Measurements from ENCODE around the gene PML.

The PML gene

DNA sequence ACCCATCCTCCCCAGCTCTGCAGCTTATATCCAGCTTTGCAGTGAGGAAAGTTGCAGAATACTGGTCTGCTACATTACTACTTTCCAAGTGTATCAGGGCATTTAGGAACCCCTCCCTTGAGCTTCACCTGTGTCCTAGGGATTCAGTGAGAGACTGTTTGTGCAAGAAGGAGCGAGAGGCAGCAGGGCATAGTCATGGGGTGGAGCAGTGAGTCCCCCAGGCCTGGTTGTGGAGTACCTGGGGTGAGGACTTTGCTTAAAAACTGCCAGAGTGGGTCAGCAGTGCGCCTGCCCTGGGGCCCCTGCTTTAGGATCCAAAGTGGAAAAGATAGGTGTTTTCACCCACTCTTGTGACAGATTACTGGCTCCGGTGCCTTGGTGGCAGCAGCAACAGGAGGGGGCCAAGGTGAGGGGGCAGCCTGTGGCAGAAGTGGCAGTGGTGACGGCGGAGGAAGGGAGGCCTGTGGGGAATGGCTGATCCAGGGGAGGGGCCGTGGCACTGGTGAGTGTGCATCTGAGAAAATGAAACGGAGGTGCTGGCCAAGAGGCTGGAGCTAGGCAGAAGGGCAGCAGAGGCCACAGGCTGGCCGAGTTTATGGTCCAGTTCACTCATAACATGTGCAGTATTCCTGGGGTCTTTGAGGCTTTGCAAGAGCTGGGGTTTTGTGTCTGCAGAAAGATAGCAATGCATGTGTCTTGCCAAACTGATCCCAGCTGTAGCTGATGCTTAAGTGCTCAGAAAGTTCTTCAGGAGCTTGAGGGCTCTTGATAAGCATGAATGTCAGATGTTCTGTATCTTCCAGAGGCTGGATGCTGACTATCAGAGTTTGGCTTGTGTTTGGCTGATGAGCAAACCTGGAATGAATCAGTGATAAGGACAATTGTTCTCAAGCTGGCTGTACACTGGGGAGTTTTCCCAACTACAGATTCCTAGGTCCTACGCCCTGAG lies 44.5 kb downstream of the PML start:
- H3K4me2 ChIP-seq (ENCODE audit: low read length) = no peak overlapping the region
- no peaks in the 10 kb centered on the region for H3K27me3 ChIP-seq (ENCODE audit: control insufficient read depth, insufficient read depth, low read length)
- H3K4me1 ChIP-seq (ENCODE audit: control insufficient read depth, insufficient read depth, low read length) = peaks cover 29% of the 10 kb centered on the region
- H3K9ac ChIP-seq (ENCODE audit: low read depth, low read length) = no peak overlapping the region
- H3K36me3 ChIP-seq (ENCODE audit: insufficient read depth, low read length) = peaks cover 29% of the 10 kb centered on the region
- no peak overlapping the region for H3K4me3 ChIP-seq (ENCODE audit: low read length)
- H3K9me3 ChIP-seq (replicated peaks; ENCODE audit: low read length) = no peaks in the 10 kb centered on the region

DNA sequence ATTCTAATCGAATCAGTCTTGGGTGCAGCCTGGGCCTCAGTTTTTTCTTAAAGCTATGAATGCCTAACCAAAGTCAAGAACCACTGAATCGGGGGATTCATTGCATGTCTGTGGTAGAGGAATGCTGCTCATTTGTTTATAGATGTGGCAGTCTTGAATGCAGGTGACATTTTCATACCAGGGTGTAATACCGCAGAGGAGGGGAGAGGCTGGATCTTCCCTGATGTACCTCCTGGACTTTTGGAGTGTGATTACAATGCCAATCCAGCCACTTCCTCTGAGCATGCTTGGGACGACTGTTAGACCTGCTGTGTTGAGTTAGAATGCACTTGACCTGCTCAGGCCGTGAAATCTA lies 45.1 kb downstream of the PML start:
- Histone ChIP-seq H3K27me3 (ENCODE audit: control insufficient read depth, insufficient read depth, low read length) (no peaks in the 10 kb centered on the region), H3K4me3 (ENCODE audit: low read length) (no peak overlapping the region), H3K4me2 (ENCODE audit: low read length) (no peak overlapping the region), H3K9me3 (replicated peaks; ENCODE audit: low read length) (no peaks in the 10 kb centered on the region), H3K9ac (ENCODE audit: low read depth, low read length) (no peak overlapping the region), H3K36me3 (ENCODE audit: insufficient read depth, low read length) (peaks cover 24% of the 10 kb centered on the region), H3K4me1 (ENCODE audit: control insufficient read depth, insufficient read depth, low read length) (peaks cover 29% of the 10 kb centered on the region)

DNA sequence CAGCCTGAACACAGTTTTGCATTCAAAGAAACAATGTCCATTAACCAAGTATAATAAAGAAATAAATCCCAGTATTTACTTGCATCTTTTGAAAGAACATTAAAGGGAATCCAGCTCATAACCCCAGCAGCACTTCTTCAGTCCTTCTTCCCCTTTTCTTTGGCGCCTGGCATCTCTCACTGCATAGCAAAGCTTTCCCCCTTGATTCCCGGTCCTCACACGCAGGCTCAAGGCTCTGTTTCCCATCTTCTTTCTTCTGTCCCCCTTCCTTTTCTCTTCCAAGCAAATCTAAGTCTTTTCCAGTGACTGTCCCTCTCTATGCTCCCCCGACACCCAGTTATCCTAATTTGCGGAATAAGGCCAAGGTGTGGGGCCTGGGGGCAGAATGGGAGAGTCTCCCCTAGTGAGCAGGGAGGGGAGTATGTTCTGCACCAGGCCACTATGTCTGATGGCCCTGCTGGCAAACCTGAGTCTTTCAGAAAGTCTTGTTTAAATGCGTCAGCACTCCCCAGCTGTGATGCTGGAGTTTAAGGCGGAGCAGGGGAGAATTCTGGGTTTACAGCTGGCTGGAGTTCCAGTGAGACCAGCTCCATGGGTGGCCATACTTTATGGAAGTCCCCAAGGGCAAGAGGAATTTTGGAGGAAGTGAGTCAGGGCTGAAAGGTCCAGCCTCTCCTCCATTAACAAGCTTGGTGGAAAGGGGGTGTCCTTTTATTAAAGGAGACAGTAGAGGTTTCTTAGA lies 45.8 kb downstream of the PML start:
- Histone ChIP-seq H3K9me3 (replicated peaks; ENCODE audit: low read length) (no peaks in the 10 kb centered on the region), H3K36me3 (ENCODE audit: insufficient read depth, low read length) (peaks cover 21% of the 10 kb centered on the region), H3K4me3 (ENCODE audit: low read length) (no peak overlapping the region), H3K4me1 (ENCODE audit: control insufficient read depth, insufficient read depth, low read length) (peaks cover 29% of the 10 kb centered on the region), H3K9ac (ENCODE audit: low read depth, low read length) (no peak overlapping the region), H3K27me3 (ENCODE audit: control insufficient read depth, insufficient read depth, low read length) (no peaks in the 10 kb centered on the region), H3K4me2 (ENCODE audit: low read length) (peak overlapping the region; percentile 13)

DNA sequence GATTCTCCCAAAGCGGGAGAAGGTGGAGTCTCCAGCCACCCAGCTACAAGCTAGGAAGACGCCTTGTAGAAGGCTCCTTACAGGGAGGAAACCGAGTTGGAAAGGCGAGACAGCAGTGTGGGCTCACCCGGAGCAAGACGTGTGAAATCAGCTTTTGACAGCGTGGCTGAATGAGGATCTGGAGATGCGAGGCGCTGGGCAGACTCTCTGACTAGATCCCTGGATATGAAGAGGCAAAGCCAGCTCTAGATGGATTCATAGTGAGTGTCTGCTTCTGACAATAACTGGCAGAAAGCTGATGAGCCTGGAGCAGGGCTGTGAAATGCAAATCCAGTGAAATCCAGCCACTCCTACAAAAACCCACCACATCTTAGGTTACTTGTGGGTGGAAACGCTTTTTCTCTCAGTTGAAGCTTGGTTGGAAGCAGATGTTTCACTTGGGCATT lies 46.8 kb downstream of the PML start:
- no peaks in the 10 kb centered on the region for H3K27me3 ChIP-seq (ENCODE audit: control insufficient read depth, insufficient read depth, low read length)
- H3K4me1 ChIP-seq (ENCODE audit: control insufficient read depth, insufficient read depth, low read length) = peaks cover 29% of the 10 kb centered on the region
- no peak overlapping the region for H3K4me3 ChIP-seq (ENCODE audit: low read length)
- no peaks in the 10 kb centered on the region for H3K9me3 ChIP-seq (replicated peaks; ENCODE audit: low read length)
- H3K36me3 ChIP-seq (ENCODE audit: insufficient read depth, low read length) = peaks cover 12% of the 10 kb centered on the region
- no peak overlapping the region for H3K4me2 ChIP-seq (ENCODE audit: low read length)
- H3K9ac ChIP-seq (ENCODE audit: low read depth, low read length) = peak overlapping the region; percentile 19

DNA sequence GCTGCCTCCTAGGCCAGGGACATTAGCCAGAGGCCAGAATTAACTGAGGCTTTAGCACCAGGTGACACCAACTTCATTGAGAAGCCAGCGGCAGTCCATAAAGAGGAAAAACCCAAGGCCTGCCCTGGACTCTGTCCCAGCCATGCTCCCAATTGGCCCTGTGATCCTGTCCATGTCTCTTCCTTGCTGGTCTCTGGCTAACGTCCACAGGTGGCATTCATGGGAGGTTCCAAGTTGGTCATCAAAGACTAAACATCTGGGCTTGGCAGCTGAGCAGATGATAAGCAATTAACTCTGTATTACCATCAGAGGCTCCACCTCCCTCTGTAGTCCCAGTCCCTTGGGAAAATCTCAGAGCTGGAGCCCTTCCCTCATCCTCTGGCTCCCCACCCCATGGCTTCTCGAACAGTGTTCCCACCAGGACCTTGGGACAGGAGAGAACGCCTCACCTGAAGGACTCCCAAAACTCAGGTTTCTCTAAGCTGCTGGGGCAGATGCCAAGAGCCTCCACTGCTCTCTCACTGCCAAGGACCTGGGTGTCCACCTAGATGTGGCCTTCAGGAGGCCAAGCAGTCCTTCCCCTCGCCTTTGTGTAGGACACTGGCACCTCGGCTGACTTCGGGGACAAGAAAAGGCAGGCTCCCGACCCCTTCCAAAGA lies 47.4 kb downstream of the PML start:
- Histone ChIP-seq H3K27me3 (ENCODE audit: control insufficient read depth, insufficient read depth, low read length) (no peaks in the 10 kb centered on the region), H3K9me3 (replicated peaks; ENCODE audit: low read length) (no peaks in the 10 kb centered on the region), H3K4me1 (ENCODE audit: control insufficient read depth, insufficient read depth, low read length) (peaks cover 29% of the 10 kb centered on the region), H3K4me3 (ENCODE audit: low read length) (no peak overlapping the region), H3K9ac (ENCODE audit: low read depth, low read length) (no peak overlapping the region), H3K4me2 (ENCODE audit: low read length) (no peak overlapping the region), H3K36me3 (ENCODE audit: insufficient read depth, low read length) (peaks cover 8% of the 10 kb centered on the region)

DNA sequence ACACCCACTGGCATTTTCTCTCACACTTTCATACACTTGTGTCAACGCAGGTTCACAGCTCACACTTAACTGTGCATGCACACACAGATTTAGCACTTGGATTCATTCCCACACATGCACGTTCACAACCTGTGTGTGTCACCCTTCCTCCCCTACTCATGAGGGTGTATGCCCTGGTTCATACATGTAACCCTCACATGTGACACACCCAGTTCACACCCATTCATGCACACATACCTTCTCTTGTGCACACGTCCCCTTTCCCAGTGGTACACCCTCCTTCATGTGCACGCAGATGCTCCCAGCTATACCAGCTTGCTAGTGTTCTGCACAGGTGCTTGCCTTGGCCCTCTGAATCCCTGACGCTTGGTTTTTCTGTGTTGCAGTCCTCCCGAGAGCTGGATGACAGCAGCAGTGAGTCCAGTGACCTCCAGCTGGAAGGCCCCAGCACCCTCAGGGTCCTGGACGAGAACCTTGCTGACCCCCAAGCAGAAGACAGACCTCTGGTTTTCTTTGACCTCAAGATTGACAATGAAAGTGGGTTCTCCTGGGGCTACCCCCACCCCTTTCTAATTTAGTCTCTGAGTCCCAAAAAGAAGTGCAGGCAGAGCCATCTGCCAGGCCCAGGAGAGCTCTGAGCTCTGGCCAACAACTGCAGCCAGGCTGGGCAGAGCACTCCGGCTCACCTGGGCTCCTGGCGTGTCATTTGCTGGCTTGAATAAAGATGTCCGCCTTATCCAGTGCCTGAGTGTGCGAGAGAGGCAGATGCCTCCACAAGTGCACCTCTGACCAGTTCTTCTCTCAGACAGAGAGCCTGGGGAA lies 48.3 kb downstream of the PML start:
- H3K4me2 ChIP-seq (ENCODE audit: low read length) = no peak overlapping the region
- H3K9ac ChIP-seq (ENCODE audit: low read depth, low read length) = no peak overlapping the region
- no peaks in the 10 kb centered on the region for H3K36me3 ChIP-seq (ENCODE audit: insufficient read depth, low read length)
- no peaks in the 10 kb centered on the region for H3K9me3 ChIP-seq (replicated peaks; ENCODE audit: low read length)
- no peaks in the 10 kb centered on the region for H3K27me3 ChIP-seq (ENCODE audit: control insufficient read depth, insufficient read depth, low read length)
- H3K4me3 ChIP-seq (ENCODE audit: low read length) = no peak overlapping the region
- peaks cover 29% of the 10 kb centered on the region for H3K4me1 ChIP-seq (ENCODE audit: control insufficient read depth, insufficient read depth, low read length)

DNA sequence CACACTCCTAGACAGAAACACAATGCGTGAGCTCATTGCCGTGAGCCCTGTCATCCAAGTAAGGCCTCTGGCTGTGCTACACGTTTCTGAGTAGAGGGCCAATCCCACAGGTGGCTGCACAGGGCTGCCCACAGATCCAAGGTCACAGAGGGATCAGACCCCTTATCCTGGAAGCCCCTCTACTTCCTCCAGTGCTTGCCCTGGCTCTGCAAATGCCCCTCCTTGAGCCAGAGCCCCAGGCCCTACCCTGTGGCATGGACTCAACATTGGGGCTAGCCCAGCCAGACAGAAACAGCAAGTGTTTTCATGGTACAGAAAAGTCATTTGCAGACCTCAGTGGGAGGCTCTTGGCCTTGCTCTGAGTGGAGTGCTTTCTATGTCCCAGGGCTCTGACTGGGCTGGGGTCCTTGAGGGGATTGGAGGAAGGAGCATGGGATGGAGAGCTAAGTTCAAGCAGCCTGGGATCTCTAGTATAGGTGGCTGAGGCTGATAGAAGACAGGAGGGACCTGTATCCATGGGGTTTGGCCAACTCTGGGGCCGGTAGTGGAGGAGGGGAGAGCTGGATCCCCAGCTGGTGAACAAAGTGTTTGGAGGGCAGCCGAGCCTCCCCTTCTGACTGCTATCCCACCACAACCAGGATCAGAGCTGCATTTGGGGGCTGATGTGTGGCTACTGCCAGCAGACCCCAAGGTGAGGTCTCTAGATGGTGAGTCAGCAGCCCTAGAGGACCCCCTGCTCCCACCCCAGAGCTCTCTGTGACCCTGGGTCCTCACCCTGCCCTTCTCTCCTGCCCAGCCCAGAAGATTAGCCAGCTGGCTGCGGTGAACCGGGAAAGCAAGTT lies 49.1 kb downstream of the PML start:
- no peaks in the 10 kb centered on the region for H3K36me3 ChIP-seq (ENCODE audit: insufficient read depth, low read length)
- no peaks in the 10 kb centered on the region for H3K27me3 ChIP-seq (ENCODE audit: control insufficient read depth, insufficient read depth, low read length)
- H3K9me3 ChIP-seq (replicated peaks; ENCODE audit: low read length) = no peaks in the 10 kb centered on the region
- no peak overlapping the region for H3K9ac ChIP-seq (ENCODE audit: low read depth, low read length)
- H3K4me3 ChIP-seq (ENCODE audit: low read length) = no peak overlapping the region
- peaks cover 32% of the 10 kb centered on the region for H3K4me1 ChIP-seq (ENCODE audit: control insufficient read depth, insufficient read depth, low read length)
- H3K4me2 ChIP-seq (ENCODE audit: low read length) = no peak overlapping the region

DNA sequence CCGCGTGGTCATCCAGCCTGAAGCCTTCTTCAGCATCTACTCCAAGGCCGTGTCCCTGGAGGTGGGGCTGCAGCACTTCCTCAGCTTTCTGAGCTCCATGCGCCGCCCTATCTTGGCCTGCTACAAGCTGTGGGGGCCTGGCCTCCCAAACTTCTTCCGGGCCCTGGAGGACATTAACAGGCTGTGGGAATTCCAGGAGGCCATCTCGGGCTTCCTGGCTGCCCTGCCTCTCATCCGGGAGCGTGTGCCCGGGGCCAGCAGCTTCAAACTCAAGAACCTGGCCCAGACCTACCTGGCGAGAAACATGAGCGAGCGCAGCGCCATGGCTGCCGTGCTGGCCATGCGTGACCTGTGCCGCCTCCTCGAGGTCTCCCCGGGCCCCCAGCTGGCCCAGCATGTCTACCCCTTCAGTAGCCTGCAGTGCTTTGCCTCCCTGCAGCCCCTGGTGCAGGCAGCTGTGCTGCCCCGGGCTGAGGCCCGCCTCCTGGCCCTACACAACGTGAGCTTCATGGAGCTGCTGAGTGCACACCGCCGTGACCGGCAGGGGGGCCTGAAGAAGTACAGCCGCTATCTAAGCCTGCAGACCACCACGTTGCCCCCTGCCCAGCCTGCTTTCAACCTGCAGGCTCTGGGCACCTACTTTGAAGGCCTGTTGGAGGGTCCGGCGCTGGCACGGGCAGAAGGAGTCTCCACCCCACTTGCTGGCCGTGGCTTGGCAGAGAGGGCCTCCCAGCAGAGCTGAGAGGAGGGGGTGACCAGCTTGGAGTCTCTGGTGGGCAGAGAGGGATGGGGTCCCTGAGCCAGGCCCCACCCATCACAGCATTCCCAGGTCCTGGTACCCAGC lies 50.0 kb downstream of the PML start:
- Histone ChIP-seq H3K9ac (ENCODE audit: low read depth, low read length) (no peak overlapping the region), H3K36me3 (ENCODE audit: insufficient read depth, low read length) (no peaks in the 10 kb centered on the region), H3K4me2 (ENCODE audit: low read length) (no peak overlapping the region), H3K4me1 (ENCODE audit: control insufficient read depth, insufficient read depth, low read length) (peaks cover 25% of the 10 kb centered on the region), H3K27me3 (ENCODE audit: control insufficient read depth, insufficient read depth, low read length) (no peaks in the 10 kb centered on the region), H3K4me3 (ENCODE audit: low read length) (no peak overlapping the region), H3K9me3 (replicated peaks; ENCODE audit: low read length) (no peaks in the 10 kb centered on the region)

DNA sequence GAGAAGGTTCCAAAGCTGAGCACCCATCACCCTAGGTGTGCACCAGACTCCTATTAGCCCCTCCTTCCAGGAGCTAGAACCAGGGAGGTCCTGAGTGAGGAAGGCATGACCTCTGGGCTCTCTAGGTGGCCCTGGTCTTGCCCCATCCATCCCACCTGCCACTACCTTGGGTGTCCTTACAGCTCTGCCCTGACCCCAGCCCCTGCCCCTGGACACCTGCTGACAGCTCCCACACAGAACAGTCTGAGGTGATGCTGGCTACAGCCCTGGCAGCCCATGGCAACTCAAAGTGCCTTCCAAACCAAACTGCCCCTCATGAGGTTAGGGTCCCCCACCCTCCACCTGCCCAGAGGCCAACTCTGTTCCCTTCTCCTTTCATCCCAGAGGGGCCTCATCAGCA lies 50.7 kb downstream of the PML start:
- Histone ChIP-seq H3K27me3 (ENCODE audit: control insufficient read depth, insufficient read depth, low read length) (no peaks in the 10 kb centered on the region), H3K9me3 (replicated peaks; ENCODE audit: low read length) (no peaks in the 10 kb centered on the region), H3K4me1 (ENCODE audit: control insufficient read depth, insufficient read depth, low read length) (peaks cover 22% of the 10 kb centered on the region), H3K4me3 (ENCODE audit: low read length) (no peak overlapping the region), H3K36me3 (ENCODE audit: insufficient read depth, low read length) (no peaks in the 10 kb centered on the region), H3K9ac (ENCODE audit: low read depth, low read length) (no peak overlapping the region), H3K4me2 (ENCODE audit: low read length) (no peak overlapping the region)

All from skeletal muscle satellite cell (primary cell).